ENCODE measurements around the gene ID2. TPM values are rescaled to one million over a fixed set of nuclear protein-coding genes. Genes with fewer than 3 reads are reported as not detected.

Gene ID2
- total and polyA plus RNA-seq, 2 of the 13 experiments (the other 11 are each of a cell fraction or from before 2014, with no cell fraction given), result 214 to 719 TPM

DNA sequence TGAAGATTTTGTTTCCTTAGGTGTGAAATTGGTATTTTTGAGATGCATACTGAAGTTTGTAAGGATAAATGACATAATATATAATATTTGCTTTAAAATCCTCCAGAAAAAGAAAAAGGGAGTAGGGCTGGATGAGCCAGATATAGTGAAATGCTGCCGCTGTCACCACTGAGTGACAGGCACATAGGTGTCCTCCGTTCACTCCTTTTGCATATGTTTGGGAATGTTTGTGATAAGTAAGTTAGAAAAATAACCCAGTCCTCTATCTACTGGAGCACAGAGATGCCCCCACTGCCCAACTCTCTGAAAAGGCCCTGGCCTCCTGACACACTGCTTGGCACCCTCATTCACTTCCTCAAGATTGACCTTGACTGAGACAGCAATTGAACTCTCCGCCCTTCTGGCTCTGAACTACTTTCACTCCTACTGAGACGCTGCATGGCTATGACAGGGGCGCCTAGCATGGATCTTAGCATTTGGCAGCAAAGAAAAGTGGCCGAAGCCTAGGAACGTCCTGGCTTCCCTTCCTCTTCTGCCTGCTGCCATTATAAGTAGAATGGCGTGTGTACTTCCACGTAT lies 10.1 kb downstream of the ID2 start (continued):
- TF ChIP-seq, protein P1, sequence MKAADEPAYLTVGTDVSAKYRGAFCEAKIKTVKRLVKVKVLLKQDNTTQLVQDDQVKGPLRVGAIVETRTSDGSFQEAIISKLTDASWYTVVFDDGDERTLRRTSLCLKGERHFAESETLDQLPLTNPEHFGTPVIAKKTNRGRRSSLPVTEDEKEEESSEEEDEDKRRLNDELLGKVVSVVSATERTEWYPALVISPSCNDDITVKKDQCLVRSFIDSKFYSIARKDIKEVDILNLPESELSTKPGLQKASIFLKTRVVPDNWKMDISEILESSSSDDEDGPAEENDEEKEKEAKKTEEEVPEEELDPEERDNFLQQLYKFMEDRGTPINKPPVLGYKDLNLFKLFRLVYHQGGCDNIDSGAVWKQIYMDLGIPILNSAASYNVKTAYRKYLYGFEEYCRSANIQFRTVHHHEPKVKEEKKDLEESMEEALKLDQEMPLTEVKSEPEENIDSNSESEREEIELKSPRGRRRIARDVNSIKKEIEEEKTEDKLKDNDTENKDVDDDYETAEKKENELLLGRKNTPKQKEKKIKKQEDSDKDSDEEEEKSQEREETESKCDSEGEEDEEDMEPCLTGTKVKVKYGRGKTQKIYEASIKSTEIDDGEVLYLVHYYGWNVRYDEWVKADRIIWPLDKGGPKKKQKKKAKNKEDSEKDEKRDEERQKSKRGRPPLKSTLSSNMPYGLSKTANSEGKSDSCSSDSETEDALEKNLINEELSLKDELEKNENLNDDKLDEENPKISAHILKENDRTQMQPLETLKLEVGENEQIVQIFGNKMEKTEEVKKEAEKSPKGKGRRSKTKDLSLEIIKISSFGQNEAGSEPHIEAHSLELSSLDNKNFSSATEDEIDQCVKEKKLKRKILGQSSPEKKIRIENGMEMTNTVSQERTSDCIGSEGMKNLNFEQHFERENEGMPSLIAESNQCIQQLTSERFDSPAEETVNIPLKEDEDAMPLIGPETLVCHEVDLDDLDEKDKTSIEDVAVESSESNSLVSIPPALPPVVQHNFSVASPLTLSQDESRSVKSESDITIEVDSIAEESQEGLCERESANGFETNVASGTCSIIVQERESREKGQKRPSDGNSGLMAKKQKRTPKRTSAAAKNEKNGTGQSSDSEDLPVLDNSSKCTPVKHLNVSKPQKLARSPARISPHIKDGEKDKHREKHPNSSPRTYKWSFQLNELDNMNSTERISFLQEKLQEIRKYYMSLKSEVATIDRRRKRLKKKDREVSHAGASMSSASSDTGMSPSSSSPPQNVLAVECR (CRISPR knock-in tag; IDR thresholded peaks at IDR 0.05; ENCODE audit: borderline replicate concordance), result no peak

DNA sequence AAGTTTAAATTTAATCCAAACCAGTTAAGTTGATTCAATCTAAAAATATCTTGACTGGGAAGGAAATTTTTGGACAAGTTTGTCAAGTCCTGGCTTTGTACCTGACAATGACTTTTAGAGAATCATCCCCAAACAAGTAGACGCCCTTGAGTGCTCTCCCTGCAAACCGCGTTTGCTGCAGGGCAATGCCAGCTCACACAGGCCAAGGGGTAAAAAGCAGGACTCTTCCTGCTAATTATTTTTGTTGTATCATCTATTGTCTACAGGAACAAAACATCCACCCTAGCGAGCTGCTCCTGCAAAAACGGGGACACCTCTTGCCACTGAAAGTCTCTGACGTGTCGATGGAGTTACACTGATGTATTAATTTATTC lies 10.9 kb downstream of the ID2 start:
- ChIA-PET CTCF (ENCODE audit: low intra/inter-chr PET ratio, low total read pairs) (interaction anchor here (0.8 kb wide), 2 partner anchors 69 to 211 kb away, joined by 4 to 5 read pairs; no protein-coding TSS in a partner anchor), POLR2A (interaction anchor here (1.1 kb wide), 1 partner anchor 11 kb away, joined by 6 read pairs; the partner anchor contains the start of gene ID2)
- peaks cover 18% of the 10 kb centered on the region; the same call in 1 of the 2 replicates for H3K4me1 ChIP-seq (ENCODE audit: insufficient read depth, low read length)
- H4K20me1 ChIP-seq (ENCODE audit: insufficient read depth, low read length), result no peaks in the 10 kb centered on the region
- 0 out of 2 replicates have a peak, but pooled peaks have one; percentile 3 for TF ChIP-seq ZIK1 (CRISPR knock-in tag; IDR thresholded peaks at IDR 0.05; ENCODE audit: borderline replicate concordance, low read depth)
- TF ChIP-seq CBX2 (IDR thresholded peaks at IDR 0.05; ENCODE audit: low read depth, low read length), result peak; percentile 82; the same call in 1 of the 2 replicates
- TF ChIP-seq CBX2 (CRISPR knock-in tag; IDR thresholded peaks at IDR 0.05; ENCODE audit: low read depth), result no peak
- no peak for TF ChIP-seq ZNF468 (CRISPR knock-in tag; IDR thresholded peaks at IDR 0.05)
- no peak for TF ChIP-seq HES4 (CRISPR knock-in tag; IDR thresholded peaks at IDR 0.05; ENCODE audit: borderline replicate concordance)
- 0 out of 4 replicates have a peak, but pooled peaks of 1 of the 2 experiments have one; percentile 10 for TF ChIP-seq KLF16 (CRISPR knock-in tag; IDR thresholded peaks at IDR 0.05)
- TF ChIP-seq ZNF263 (CRISPR knock-in tag; IDR thresholded peaks at IDR 0.05), result 0 out of 2 replicates have a peak, but pooled peaks have one; percentile 34
- no peak for FAIRE-seq
- no peak overlapping the region for H2AFZ ChIP-seq (ENCODE audit: low read length)
- no peaks in the 10 kb centered on the region for H3K36me3 ChIP-seq (replicated peaks in 1 of 2; ENCODE audit: control insufficient read depth in 1 of 2, insufficient read depth in 2 of 2, low read length in 2 of 2)
- H3K4me3 ChIP-seq (replicated peaks in 1 of 3; ENCODE audit: insufficient read depth in 1 of 3, low read depth in 2 of 3, low read length in 3 of 3), result peak overlapping the region in 2 of 3 experiments; percentile 38 to 61; a peak in 3 of 6 replicates
- BruUV-seq (replicated peaks), result no TSS peak
- no peak for DNase-seq (ENCODE audit: low spot score)
- peak overlapping the region; percentile 85 for H3K4me2 ChIP-seq (ENCODE audit: low read depth, low read length)
- intact Hi-C loops (cut with micrococcal nuclease; ENCODE audit: unreplicated experiment), result loop anchor here (1.0 to 10.0 kb wide), 2 partner anchors 69 to 212 kb away; no protein-coding TSS in a partner anchor
- H3K9me3 ChIP-seq (ENCODE audit: low read length), result no peaks in the 10 kb centered on the region
- no peak overlapping the region for H3K27ac ChIP-seq (ENCODE audit: extremely low read length, insufficient read depth, low read length)
- H3K27me3 ChIP-seq (ENCODE audit: control insufficient read depth in 1 of 2, insufficient read depth in 2 of 2, low read length in 2 of 2), result peaks cover 0 to 24% of the 10 kb centered on the region in 2 experiments; a peak in 2 of 5 replicates
- 0% methylated on average over 7 of the region's 7 CpGs for WGBS (ENCODE audit: low lambda C conversion rate)
- in situ Hi-C loops (cut with HindIII; ENCODE audit: extremely low pct_ligation_motif_present, low pct_unique_long_range_greater_than_20kb), result no loop called here
- ATAC-seq, result peak; percentile 42
- H3K79me2 ChIP-seq (ENCODE audit: insufficient read depth, low read length), result no peaks in the 10 kb centered on the region
- no peak overlapping the region for H3K9ac ChIP-seq (ENCODE audit: insufficient read depth, low read depth, low read length)

All from HepG2 (cell line).